GM21529 (cell line): Measurements from ENCODE around the gene MNX1.

Experiments used
- ATAC-seq: cut with Tn5 transposase; IDR thresholded peaks from one replicate; pipeline ENCODE4 v1.9.1; 2021; ENCODE audit not compliant: unreplicated experiment

The MNX1 gene

GRCh38 chr7:157003756-157004520 is 6.5 kb downstream of the MNX1 start:
- no peak for ATAC-seq

- ATAC-seq = no peak
These were observed 7.1 kb downstream of the MNX1 start for GRCh38 chr7:157003445-157003755.

GRCh38 chr7:157002819-157003421 is 7.5 kb downstream of the MNX1 start:
- ATAC-seq = no peak

- no peak for ATAC-seq
These were observed 8.3 kb downstream of the MNX1 start for GRCh38 chr7:157001920-157002818.

GRCh38 chr7:157000741-157001653 is 9.5 kb downstream of the MNX1 start:
- ATAC-seq = no peak

- ATAC-seq = no peak
These were observed 10.3 kb downstream of the MNX1 start for GRCh38 chr7:156999958-157000726.

GRCh38 chr7:156998988-156999957 is 11.2 kb downstream of the MNX1 start:
- no peak for ATAC-seq

GRCh38 chr7:156994417-156994816 is 16.0 kb downstream of the MNX1 start:
- no peak for ATAC-seq

GRCh38 chr7:156993925-156994235 is 16.6 kb downstream of the MNX1 start:
- ATAC-seq = no peak

GRCh38 chr7:156993021-156993924 is 17.2 kb downstream of the MNX1 start:
- ATAC-seq = no peak

- ATAC-seq = no peak
These were observed 20.5 kb downstream of the MNX1 start for GRCh38 chr7:156989766-156990535.

GRCh38 chr7:156988343-156989185 is 21.9 kb downstream of the MNX1 start:
- no peak for ATAC-seq

- ATAC-seq = no peak
These were observed 24.1 kb downstream of the MNX1 start for GRCh38 chr7:156986378-156986777.

GRCh38 chr7:156985101-156985992 is 25.1 kb downstream of the MNX1 start:
- ATAC-seq = no peak

- no peak for ATAC-seq
These were observed 26.1 kb downstream of the MNX1 start for GRCh38 chr7:156984174-156984891.
